Testis (tissue), 2 donors: ENCODE measurements around the gene DDX4.

ENCODE experiments used
- CTCF ChIP-seq, 3 experiments: fragments of 450-650 bp in 2 of 3; fragments of 200-600 bp in 1 of 3; sonication (generic) in 1 of 3; IDR thresholded peaks; one replicate each; pipeline ENCODE4 v1.5.1; 2016 to 2019; ENCODE audit warnings: antibody characterized with exemption in 3 of 3, mild to moderate bottlenecking in 2 of 3, moderate library complexity in 1 of 3
- POLR2A ChIP-seq: fragments of 450-650 bp; IDR thresholded peaks from one replicate; pipeline ENCODE4 v1.6.1; 2017; ENCODE audit warnings: antibody characterized with exemption, mild to moderate bottlenecking, moderate library complexity

DNA sequence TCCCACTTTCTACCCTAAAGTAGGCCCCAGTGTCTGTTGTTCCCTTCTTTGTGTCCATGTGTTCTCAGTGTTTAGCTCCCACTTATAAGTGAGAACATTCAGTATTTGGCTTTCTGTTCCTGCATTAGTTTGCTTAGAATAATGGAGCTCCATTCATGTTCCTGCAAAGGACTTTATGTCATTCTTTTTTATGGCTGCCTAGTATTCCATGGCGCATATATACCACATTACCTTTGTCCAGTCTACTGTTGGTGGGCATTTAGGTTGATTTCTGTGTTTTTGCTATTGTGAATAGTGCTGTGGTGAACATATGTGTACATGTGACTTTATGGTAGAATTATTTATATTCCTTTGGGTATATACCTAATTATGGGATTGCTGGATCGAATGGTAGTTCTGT, 30.4 kb downstream of the DDX4 start:
- TF ChIP-seq CTCF (IDR thresholded peaks at IDR 0.05) = no peak
- no peak for TF ChIP-seq POLR2A
